H1 (cell line): ENCODE measurements around the gene RHOBTB1.

Experiments used
- CTCF ChIP-seq, 3 experiments: IDR thresholded peaks; 1 replicate in 2 of 3; 2 replicates in 1 of 3; pipeline versions ENCODE4 v1.5.1 to v1.6.1; 2011; ENCODE audit warnings: low read length in 3 of 3, mild to moderate bottlenecking in 3 of 3, inconsistent platforms in 2 of 3, low read depth in 1 of 3, moderate library complexity in 1 of 3; ENCODE audit not compliant: insufficient read depth in 1 of 3; ENCODE audit errors: control extremely low read depth in 1 of 3
- EZH2 ChIP-seq: fragments of 200-600 bp; sonication (generic); IDR thresholded peaks from 2 replicates; pipeline ENCODE4 v1.7.1; 2012; ENCODE audit warnings: low read depth, mild to moderate bottlenecking, moderate library complexity, low read length, inconsistent platforms; ENCODE audit not compliant: severe bottlenecking
- FOSL1 ChIP-seq: IDR thresholded peaks from 2 replicates; pipeline ENCODE4 v1.6.1; 2011; ENCODE audit warnings: mild to moderate bottlenecking, low read depth, low read length, moderate library complexity; ENCODE audit not compliant: insufficient read depth
- GABPA ChIP-seq: IDR thresholded peaks from 2 replicates; pipeline ENCODE4 v1.6.1; 2011; ENCODE audit warnings: mild to moderate bottlenecking, low read length, moderate library complexity, borderline replicate concordance; ENCODE audit not compliant: insufficient read depth
- HDAC2 ChIP-seq, 2 experiments: fragments of 300-600 bp in 1 of 2; sonication (generic) in 1 of 2; IDR thresholded peaks; 2 replicates each; pipeline ENCODE4 v1.6.1; 2011 to 2012; ENCODE audit warnings: low read depth in 2 of 2, low read length in 2 of 2, mild to moderate bottlenecking in 2 of 2, moderate library complexity in 2 of 2, borderline replicate concordance in 1 of 2, inconsistent platforms in 1 of 2
- POLR2A ChIP-seq, 2 experiments: IDR thresholded peaks; 1 replicate in 1 of 2; 2 replicates in 1 of 2; pipeline ENCODE4 v1.6.1; 2011; ENCODE audit warnings: low read depth in 2 of 2, low read length in 2 of 2, mild to moderate bottlenecking in 2 of 2; ENCODE audit errors: control extremely low read depth in 1 of 2
- RFX5 ChIP-seq: IDR thresholded peaks from 2 replicates; pipeline ENCODE4 v1.6.1; 2011; ENCODE audit warnings: low read depth, low read length, improper control_type of control experiment, borderline replicate concordance
- SP1 ChIP-seq: IDR thresholded peaks from 2 replicates; pipeline ENCODE4 v1.6.1; 2011; ENCODE audit warnings: low read depth, low read length
- TAF1 ChIP-seq: IDR thresholded peaks from 2 replicates; pipeline ENCODE4 v1.6.1; 2011; ENCODE audit warnings: mild to moderate bottlenecking, low read depth, low read length

GRCh38 chr10:60967854-60968484 lies 24.0 kb upstream of the RHOBTB1 start:
- TF ChIP-seq EZH2: no peak
- no peak for TF ChIP-seq GABPA
- no peak for TF ChIP-seq TAF1
- no peak for TF ChIP-seq CTCF (IDR thresholded peaks at IDR 0.05; ENCODE audit: control extremely low read depth in 1 of 3, insufficient read depth in 1 of 3, low read depth in 1 of 3, low read length in 3 of 3)
- TF ChIP-seq POLR2A (IDR thresholded peaks at IDR 0.05; ENCODE audit: control extremely low read depth in 1 of 2, low read depth in 2 of 2, low read length in 2 of 2): no peak
- no peak for TF ChIP-seq SP1
- TF ChIP-seq RFX5: no peak
- TF ChIP-seq FOSL1: no peak
- TF ChIP-seq HDAC2 (IDR thresholded peaks at IDR 0.05; ENCODE audit: borderline replicate concordance in 1 of 2, low read depth in 2 of 2, low read length in 2 of 2): no peak
